ENCODE measurements around the gene ZDHHC12.

GRCh38 chr9:128768606-128769005 lies 44.7 kb upstream of the ZDHHC12 start:
- TF ChIP-seq CTCF (IDR thresholded peaks at IDR 0.05; ENCODE audit: insufficient read depth, low read length, poor library complexity, severe bottlenecking), result no peak
- no peak for TF ChIP-seq EZH2phosphoT487 (conservative IDR thresholded peaks at IDR 0.05; ENCODE audit: low read length)

All from SU-DHL-6 (cell line).